ENCODE measurements around the gene CRIP1.

CRIP1 gene

GRCh38 chr14:105533811-105534498 is 47.3 kb downstream of the CRIP1 start:
- no peak for DNase-seq (ENCODE audit: low read depth)

DNA sequence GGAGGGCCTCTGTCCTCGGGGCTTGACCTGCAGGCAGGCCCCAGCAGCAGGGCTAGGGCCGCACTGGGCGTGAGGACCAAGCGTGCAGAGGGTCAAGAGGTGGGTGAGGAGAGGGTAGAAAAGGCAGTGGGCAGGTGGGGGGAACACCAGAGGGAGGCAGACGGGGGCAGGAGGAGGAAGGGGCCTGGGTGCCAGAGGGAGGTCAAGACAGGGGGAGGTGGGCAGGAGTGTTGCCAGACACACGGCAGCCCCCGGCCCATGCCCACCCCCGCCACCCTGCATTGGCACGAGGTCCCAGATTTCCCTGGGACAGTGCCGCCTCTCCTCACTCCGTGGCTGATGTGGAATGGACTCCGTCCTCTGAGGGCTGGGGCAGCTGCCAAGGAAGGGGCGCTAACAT is 47.9 kb downstream of the CRIP1 start:
- DNase-seq (ENCODE audit: low read depth): no peak

GRCh38 chr14:105536051-105536450 is 49.4 kb downstream of the CRIP1 start:
- DNase-seq (ENCODE audit: low read depth): no peak

DNA sequence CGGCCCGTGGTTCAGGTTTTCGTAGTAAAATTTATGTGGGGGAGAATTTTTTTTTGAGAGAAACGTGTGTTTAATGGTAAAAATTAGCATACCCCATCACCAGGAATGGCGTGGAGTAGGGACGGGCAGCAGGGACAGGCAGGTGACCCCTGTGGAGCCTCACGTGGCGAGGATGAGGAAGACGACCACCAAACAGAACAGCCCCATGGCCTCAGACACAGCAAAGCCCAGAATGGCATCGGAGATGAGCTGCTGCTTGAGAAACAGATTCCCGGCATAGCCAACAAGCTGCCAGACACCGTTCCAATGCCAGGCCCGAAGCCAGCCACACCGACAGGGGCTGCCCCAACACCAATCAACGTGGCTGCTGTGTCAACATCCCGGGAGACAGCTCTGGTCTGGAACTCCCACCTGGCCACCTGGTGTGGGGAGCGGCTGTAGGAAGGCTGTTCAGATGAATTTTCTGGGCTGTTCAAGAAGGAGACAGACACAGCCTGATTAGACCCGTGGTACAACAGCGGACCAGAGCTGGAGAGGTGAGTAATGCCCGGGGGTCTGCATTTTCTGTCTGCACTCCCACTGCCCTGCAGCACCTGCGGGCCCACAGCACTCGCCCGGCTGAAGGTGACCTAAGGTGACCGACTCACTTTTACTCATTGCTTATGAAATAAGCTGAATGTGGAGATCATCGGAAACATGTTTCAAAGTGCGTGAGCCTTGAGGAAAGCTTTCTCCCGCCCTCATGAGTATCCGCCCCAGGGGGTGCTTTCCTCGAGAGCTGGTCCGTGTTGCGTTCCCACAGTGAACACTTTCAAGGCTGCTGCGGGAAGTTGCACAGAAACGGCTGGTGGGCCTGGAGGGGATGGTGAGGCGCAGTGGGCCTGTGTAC is 50.2 kb downstream of the CRIP1 start:
- DNase-seq (ENCODE audit: low read depth): no peak

GRCh38 chr14:105537580-105538474 is 51.1 kb downstream of the CRIP1 start:
- DNase-seq (ENCODE audit: low read depth): no peak
